OCI-LY3 (cell line): Measurements from ENCODE around the gene RPSA.

ENCODE experiments used
- H2AFZ ChIP-seq: fragments of 200-600, 300-600 bp; shearing (Covaris generic); 2 replicates; pipeline ENCODE4 v1.6.0; 2014; ENCODE audit warnings: antibody characterized with exemption, low read depth, low read length
- H3K27ac ChIP-seq: fragments of 200-600, 300-600 bp; sonication (generic); 2 replicates; pipeline ENCODE4 v1.5.1; 2014; ENCODE audit warnings: mild to moderate bottlenecking, low read length, moderate library complexity, mixed read lengths
- H3K27me3 ChIP-seq: fragments of 200-600, 300-600 bp; sonication (generic); 2 replicates; pipeline ENCODE4 v1.6.1; 2014; ENCODE audit warnings: low read depth, low read length, mixed read lengths
- H3K36me3 ChIP-seq: fragments of 200-600, 300-600 bp; sonication (generic); replicated peaks from 2 replicates; pipeline ENCODE3; 2014; ENCODE audit warnings: low read depth, low read length, mixed read lengths
- H3K4me1 ChIP-seq: fragments of 300-600, 200-600 bp; sonication (generic); 2 replicates; pipeline ENCODE4 v1.6.1; 2014; ENCODE audit warnings: low read length, mixed read lengths
- H3K4me2 ChIP-seq: fragments of 200-600, 300-600 bp; sonication (generic); 2 replicates; pipeline ENCODE4 v1.6.1; 2014; ENCODE audit warnings: low read length, mixed read lengths
- H3K4me3 ChIP-seq: fragments of 300-600, 200-600 bp; sonication (generic); 2 replicates; pipeline ENCODE4 v1.5.1; 2014; ENCODE audit warnings: antibody characterized with exemption, mild to moderate bottlenecking, low read length, moderate library complexity
- H3K79me2 ChIP-seq: fragments of 300-600, 200-600 bp; shearing (Covaris generic); 2 replicates; pipeline ENCODE4 v1.6.1; 2014; ENCODE audit warnings: mild to moderate bottlenecking, low read length, mixed read lengths
- H3K9ac ChIP-seq: fragments of 300-600, 200-600 bp; shearing (Covaris generic); 2 replicates; pipeline ENCODE4 v1.6.0; 2014; ENCODE audit warnings: mild to moderate bottlenecking, low read length, moderate library complexity
- H3K9me3 ChIP-seq: fragments of 200-600, 300-600 bp; shearing (Covaris generic); 2 replicates; pipeline ENCODE4 v1.6.1; 2014; ENCODE audit warnings: low read length, mixed read lengths; ENCODE audit not compliant: insufficient read depth
- H4K20me1 ChIP-seq: fragments of 200-600, 300-600 bp; sonication (generic); 2 replicates; pipeline ENCODE4 v1.6.1; 2016; ENCODE audit warnings: low read length, mixed read lengths; ENCODE audit not compliant: insufficient read depth
- CTCF ChIP-seq: fragments of 200-600, 300-600 bp; sonication (generic); IDR thresholded peaks from 2 replicates; pipeline ENCODE4 v1.5.1; 2014; ENCODE audit warnings: antibody characterized with exemption, low read length, low read depth
- EZH2phosphoT487 ChIP-seq: fragments of 200-600 bp; shearing (Covaris generic); IDR thresholded peaks from 2 replicates; pipeline ENCODE4 v1.6.1; 2018; ENCODE audit warnings: antibody characterized with exemption, mixed run types, low read depth

Gene RPSA

DNA sequence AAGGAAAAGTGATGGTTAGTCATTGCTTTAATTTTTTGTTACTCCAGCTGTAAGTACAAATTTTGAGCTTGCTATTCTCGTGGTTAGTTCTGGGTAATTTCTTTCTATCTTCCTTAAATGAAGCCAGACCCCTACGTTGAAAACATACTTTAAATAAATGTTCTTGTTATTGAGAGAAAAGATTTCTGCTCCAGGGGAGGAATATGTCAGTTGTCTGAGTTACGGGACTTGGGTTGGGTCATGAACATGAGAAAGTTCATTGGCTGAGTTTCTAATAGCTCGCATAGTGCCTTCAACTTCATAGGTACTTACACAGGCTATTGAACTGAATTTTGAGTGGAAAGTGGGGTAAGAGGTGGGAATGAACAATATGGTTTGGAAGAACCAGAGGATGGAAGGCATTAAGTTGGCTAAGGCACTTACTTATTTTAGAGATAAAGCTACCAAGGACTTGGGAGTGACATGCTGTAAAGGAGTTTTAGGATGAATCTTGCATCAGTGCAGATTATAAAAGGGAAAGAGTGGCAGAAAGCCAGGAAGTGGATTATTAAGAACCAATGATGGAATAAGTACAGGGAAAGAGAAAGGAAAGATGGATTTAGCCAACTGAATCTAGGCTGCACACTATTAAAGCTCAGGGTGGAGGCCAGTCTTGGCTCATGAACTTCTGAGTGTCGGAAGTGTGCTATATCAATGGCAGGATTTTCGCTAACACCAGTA lies 1.4 kb downstream of the RPSA start:
- H3K36me3 ChIP-seq: peaks cover 57% of the 10 kb centered on the region
- H3K4me3 ChIP-seq: peak overlapping the region; percentile 89
- H3K79me2 ChIP-seq: peaks cover 45% of the 10 kb centered on the region
- H3K4me2 ChIP-seq: peak overlapping the region; percentile 79
- peak overlapping the region; percentile 93 for H3K9ac ChIP-seq
- peaks cover 19% of the 10 kb centered on the region for H3K4me1 ChIP-seq
- peaks cover 39% of the 10 kb centered on the region for H4K20me1 ChIP-seq
- TF ChIP-seq EZH2phosphoT487 (no peak), CTCF (no peak)
- H3K27me3 ChIP-seq: no peaks in the 10 kb centered on the region
- no peak overlapping the region for H2AFZ ChIP-seq
- peak overlapping the region; percentile 84 for H3K27ac ChIP-seq
- no peaks in the 10 kb centered on the region for H3K9me3 ChIP-seq

DNA sequence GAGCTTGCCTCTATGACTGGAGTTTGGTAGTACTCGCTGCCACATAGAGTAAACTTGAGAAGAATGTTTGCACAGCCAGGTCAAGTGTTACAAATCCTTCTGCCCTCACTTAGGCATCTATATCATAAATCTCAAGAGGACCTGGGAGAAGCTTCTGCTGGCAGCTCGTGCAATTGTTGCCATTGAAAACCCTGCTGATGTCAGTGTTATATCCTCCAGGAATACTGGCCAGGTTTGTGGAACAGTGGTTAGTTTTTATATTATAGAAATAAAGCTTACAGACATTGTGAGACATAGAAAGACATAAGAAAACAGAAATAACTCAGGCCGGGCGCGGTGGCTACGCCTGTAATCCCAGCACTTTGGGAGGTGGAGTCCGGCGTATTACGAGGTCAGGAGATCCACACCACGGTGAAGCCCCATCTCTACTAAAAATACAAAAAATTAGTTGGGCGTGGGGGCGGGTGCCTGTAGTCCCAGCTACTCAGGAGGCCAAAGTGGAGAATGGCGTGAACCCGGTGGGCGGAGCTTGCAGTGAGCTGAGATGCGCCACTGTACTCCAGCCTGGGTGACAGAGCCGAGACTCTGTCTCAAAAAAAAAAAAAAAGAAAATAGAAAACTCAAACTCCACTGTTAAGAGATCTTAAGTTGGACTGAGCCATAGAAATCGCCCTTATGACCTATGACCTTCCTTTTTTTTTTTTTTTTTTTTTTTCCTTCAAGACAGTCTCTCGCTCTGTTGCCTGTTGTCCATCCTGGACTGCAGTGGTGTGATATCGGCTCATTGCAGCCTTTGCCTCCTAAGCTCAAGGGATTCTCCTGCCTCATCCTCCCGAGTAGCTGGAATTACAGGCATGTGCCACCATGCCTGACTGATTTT lies 2.2 kb downstream of the RPSA start:
- Histone ChIP-seq H3K27me3 (no peaks in the 10 kb centered on the region), H3K4me1 (peaks cover 19% of the 10 kb centered on the region), H3K9ac (no peak overlapping the region), H3K36me3 (peaks cover 65% of the 10 kb centered on the region), H4K20me1 (peaks cover 47% of the 10 kb centered on the region), H3K4me3 (0 out of 2 replicates have a peak overlapping the region, but pooled peaks have one; percentile 89), H3K4me2 (peak overlapping the region; percentile 79; the same call in 1 of the 2 replicates), H3K27ac (no peak overlapping the region), H2AFZ (no peak overlapping the region), H3K9me3 (no peaks in the 10 kb centered on the region), H3K79me2 (peaks cover 45% of the 10 kb centered on the region)
- TF ChIP-seq EZH2phosphoT487 (no peak), CTCF (no peak)

- H3K79me2 ChIP-seq: peaks cover 45% of the 10 kb centered on the region
- H3K4me3 ChIP-seq: no peak overlapping the region
- no peak overlapping the region for H3K27ac ChIP-seq
- H3K4me1 ChIP-seq: peaks cover 19% of the 10 kb centered on the region
- H2AFZ ChIP-seq: no peak overlapping the region
- TF ChIP-seq CTCF: no peak
- TF ChIP-seq EZH2phosphoT487: no peak
- no peaks in the 10 kb centered on the region for H3K9me3 ChIP-seq
- 0 out of 2 replicates have a peak overlapping the region, but pooled peaks have one; percentile 2 for H3K4me2 ChIP-seq
- peaks cover 73% of the 10 kb centered on the region for H3K36me3 ChIP-seq
- no peaks in the 10 kb centered on the region for H3K27me3 ChIP-seq
- no peak overlapping the region for H3K9ac ChIP-seq
- peaks cover 54% of the 10 kb centered on the region for H4K20me1 ChIP-seq
Measured at GRCh38 chr3:39409514-39410136, 3.1 kb downstream of the RPSA start.

DNA sequence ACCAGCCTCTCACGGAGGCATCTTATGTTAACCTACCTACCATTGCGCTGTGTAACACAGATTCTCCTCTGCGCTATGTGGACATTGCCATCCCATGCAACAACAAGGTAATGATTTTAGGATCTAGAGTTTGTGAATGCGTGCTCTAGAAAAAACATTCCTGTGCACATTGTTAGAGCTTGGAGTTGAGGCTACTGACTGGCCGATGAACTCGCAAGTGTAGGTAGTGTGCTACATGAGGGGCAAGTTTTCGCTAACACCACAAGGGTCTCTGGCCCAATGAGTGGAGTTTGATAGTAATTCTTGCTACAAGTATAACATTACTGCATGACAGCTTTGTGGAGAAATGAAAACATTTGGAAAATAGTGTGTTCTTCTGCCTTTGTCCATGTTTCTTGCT lies 4.4 kb downstream of the RPSA start:
- peaks cover 15% of the 10 kb centered on the region for H3K4me1 ChIP-seq
- H3K36me3 ChIP-seq: peaks cover 76% of the 10 kb centered on the region
- TF ChIP-seq EZH2phosphoT487 (no peak), CTCF (no peak)
- no peak overlapping the region for H3K4me2 ChIP-seq
- no peaks in the 10 kb centered on the region for H3K27me3 ChIP-seq
- H3K4me3 ChIP-seq: no peak overlapping the region
- no peak overlapping the region for H2AFZ ChIP-seq
- H3K79me2 ChIP-seq: peaks cover 41% of the 10 kb centered on the region
- H3K9ac ChIP-seq: no peak overlapping the region
- H3K9me3 ChIP-seq: no peaks in the 10 kb centered on the region
- H4K20me1 ChIP-seq: peaks cover 56% of the 10 kb centered on the region
- H3K27ac ChIP-seq: no peak overlapping the region
